ENCODE data around the gene INTS6L.
A peak's percentile ranks its signal among the peaks of the same experiment; 100 is the strongest.
"Not testable (repeated sequence)": the region's sequence is repeated elsewhere in the genome, so short reads cannot be mapped to it uniquely, and the experiment has no call there.

The INTS6L gene

GRCh38 chrX:135544338-135544948 is 24.0 kb downstream of the INTS6L start:
- Histone ChIP-seq H3K9ac (ENCODE audit: low read depth in 1 of 2, low read length in 2 of 2) (no peak overlapping the region), H3K36me3 (ENCODE audit: control insufficient read depth in 1 of 2, insufficient read depth in 2 of 2, low read length in 2 of 2) (no peaks in the 10 kb centered on the region), H3K27me3 (ENCODE audit: control insufficient read depth in 1 of 2, insufficient read depth in 2 of 2, low read length in 2 of 2) (no peaks in the 10 kb centered on the region), H3K4me3 (ENCODE audit: low read depth in 1 of 2, low read length in 2 of 2) (peak overlapping the region; percentile 10 to 17), H3K9me3 (ENCODE audit: control insufficient read depth in 1 of 2, low read length in 2 of 2) (no peaks in the 10 kb centered on the region), H3K27ac (ENCODE audit: low read depth, low read length) (no peak overlapping the region), H3K4me1 (ENCODE audit: control insufficient read depth in 1 of 2, insufficient read depth in 2 of 2, low read length in 2 of 2) (peaks cover 4 to 6% of the 10 kb centered on the region in 2 donors)

- Histone ChIP-seq H3K27ac (ENCODE audit: low read depth, low read length) (no peak overlapping the region), H3K27me3 (ENCODE audit: control insufficient read depth in 1 of 2, insufficient read depth in 2 of 2, low read length in 2 of 2) (no peaks in the 10 kb centered on the region), H3K9me3 (ENCODE audit: control insufficient read depth in 1 of 2, low read length in 2 of 2) (no peaks in the 10 kb centered on the region), H3K9ac (ENCODE audit: low read depth in 1 of 2, low read length in 2 of 2) (no peak overlapping the region), H3K4me1 (ENCODE audit: control insufficient read depth in 1 of 2, insufficient read depth in 2 of 2, low read length in 2 of 2) (peaks cover 4 to 6% of the 10 kb centered on the region in 2 donors), H3K36me3 (ENCODE audit: control insufficient read depth in 1 of 2, insufficient read depth in 2 of 2, low read length in 2 of 2) (peaks cover 0 to 4% of the 10 kb centered on the region in 2 donors), H3K4me3 (ENCODE audit: low read depth in 1 of 2, low read length in 2 of 2) (no peak overlapping the region)
Measured at GRCh38 chrX:135547767-135548166, 27.3 kb downstream of the INTS6L start.

GRCh38 chrX:135549519-135549918 is 29.1 kb downstream of the INTS6L start:
- no peak overlapping the region for H3K4me3 ChIP-seq (ENCODE audit: low read depth in 1 of 2, low read length in 2 of 2)
- no peak overlapping the region for H3K9ac ChIP-seq (ENCODE audit: low read depth in 1 of 2, low read length in 2 of 2)
- H3K9me3 ChIP-seq (ENCODE audit: control insufficient read depth in 1 of 2, low read length in 2 of 2) = no peaks in the 10 kb centered on the region
- no peak overlapping the region for H3K27ac ChIP-seq (ENCODE audit: low read depth, low read length)
- H3K36me3 ChIP-seq (ENCODE audit: control insufficient read depth in 1 of 2, insufficient read depth in 2 of 2, low read length in 2 of 2) = peaks cover 0 to 4% of the 10 kb centered on the region in 2 donors
- H3K4me1 ChIP-seq (ENCODE audit: control insufficient read depth in 1 of 2, insufficient read depth in 2 of 2, low read length in 2 of 2) = peaks cover 0 to under 1% of the 10 kb centered on the region in 2 donors
- no peaks in the 10 kb centered on the region for H3K27me3 ChIP-seq (ENCODE audit: control insufficient read depth in 1 of 2, insufficient read depth in 2 of 2, low read length in 2 of 2)

- H3K9me3 ChIP-seq (ENCODE audit: control insufficient read depth in 1 of 2, low read length in 2 of 2) = no peaks in the 10 kb centered on the region
- no peak overlapping the region for H3K9ac ChIP-seq (ENCODE audit: low read depth in 1 of 2, low read length in 2 of 2)
- H3K27ac ChIP-seq (ENCODE audit: low read depth, low read length) = no peak overlapping the region
- H3K36me3 ChIP-seq (ENCODE audit: control insufficient read depth in 1 of 2, insufficient read depth in 2 of 2, low read length in 2 of 2) = peaks cover 0 to 4% of the 10 kb centered on the region in 2 donors
- no peaks in the 10 kb centered on the region for H3K4me1 ChIP-seq (ENCODE audit: control insufficient read depth in 1 of 2, insufficient read depth in 2 of 2, low read length in 2 of 2)
- no peak overlapping the region for H3K4me3 ChIP-seq (ENCODE audit: low read depth in 1 of 2, low read length in 2 of 2)
- no peaks in the 10 kb centered on the region for H3K27me3 ChIP-seq (ENCODE audit: control insufficient read depth in 1 of 2, insufficient read depth in 2 of 2, low read length in 2 of 2)
Measured at GRCh38 chrX:135556055-135556454, 35.6 kb downstream of the INTS6L start.

GRCh38 chrX:135557344-135557743 is 36.9 kb downstream of the INTS6L start:
- Histone ChIP-seq H3K4me3 (ENCODE audit: low read depth in 1 of 2, low read length in 2 of 2) (no peak overlapping the region), H3K9ac (ENCODE audit: low read depth in 1 of 2, low read length in 2 of 2) (no peak overlapping the region)

GRCh38 chrX:135572436-135572835 is 52.0 kb downstream of the INTS6L start:
- H3K36me3 ChIP-seq (ENCODE audit: control insufficient read depth in 1 of 2, insufficient read depth in 2 of 2, low read length in 2 of 2) = peaks cover 6 to 8% of the 10 kb centered on the region in 2 donors
- H3K27ac ChIP-seq (ENCODE audit: low read depth, low read length) = no peak overlapping the region
- H3K4me1 ChIP-seq (ENCODE audit: control insufficient read depth in 1 of 2, insufficient read depth in 2 of 2, low read length in 2 of 2) = no peaks in the 10 kb centered on the region
- no peaks in the 10 kb centered on the region for H3K27me3 ChIP-seq (ENCODE audit: control insufficient read depth in 1 of 2, insufficient read depth in 2 of 2, low read length in 2 of 2)
- H3K9ac ChIP-seq (ENCODE audit: low read depth in 1 of 2, low read length in 2 of 2) = no peak overlapping the region
- no peak overlapping the region for H3K4me3 ChIP-seq (ENCODE audit: low read depth in 1 of 2, low read length in 2 of 2)
- no peaks in the 10 kb centered on the region for H3K9me3 ChIP-seq (ENCODE audit: control insufficient read depth in 1 of 2, low read length in 2 of 2)

More at GRCh38 chrX:135557344-135557743, 36.9 kb downstream of the INTS6L start:
- Histone ChIP-seq H3K4me1 (ENCODE audit: control insufficient read depth in 1 of 2, insufficient read depth in 2 of 2, low read length in 2 of 2) (no peaks in the 10 kb centered on the region), H3K27ac (ENCODE audit: low read depth, low read length) (no peak overlapping the region), H3K27me3 (ENCODE audit: control insufficient read depth in 1 of 2, insufficient read depth in 2 of 2, low read length in 2 of 2) (no peaks in the 10 kb centered on the region), H3K36me3 (ENCODE audit: control insufficient read depth in 1 of 2, insufficient read depth in 2 of 2, low read length in 2 of 2) (no peaks in the 10 kb centered on the region), H3K9me3 (ENCODE audit: control insufficient read depth in 1 of 2, low read length in 2 of 2) (no peaks in the 10 kb centered on the region)

- Histone ChIP-seq H3K9ac (ENCODE audit: low read depth in 1 of 2, low read length in 2 of 2) (no peak overlapping the region), H3K9me3 (ENCODE audit: control insufficient read depth in 1 of 2, low read length in 2 of 2) (no peaks in the 10 kb centered on the region), H3K27ac (ENCODE audit: low read depth, low read length) (no peak overlapping the region), H3K4me1 (ENCODE audit: control insufficient read depth in 1 of 2, insufficient read depth in 2 of 2, low read length in 2 of 2) (no peaks in the 10 kb centered on the region), H3K4me3 (ENCODE audit: low read depth in 1 of 2, low read length in 2 of 2) (no peak overlapping the region), H3K27me3 (ENCODE audit: control insufficient read depth in 1 of 2, insufficient read depth in 2 of 2, low read length in 2 of 2) (no peaks in the 10 kb centered on the region), H3K36me3 (ENCODE audit: control insufficient read depth in 1 of 2, insufficient read depth in 2 of 2, low read length in 2 of 2) (peaks cover 0 to 10% of the 10 kb centered on the region in 2 donors)
Measured at GRCh38 chrX:135581496-135581895, 61.0 kb downstream of the INTS6L start.

GRCh38 chrX:135585153-135585552 is 64.7 kb downstream of the INTS6L start:
- no peaks in the 10 kb centered on the region for H3K4me1 ChIP-seq (ENCODE audit: control insufficient read depth in 1 of 2, insufficient read depth in 2 of 2, low read length in 2 of 2)
- H3K27ac ChIP-seq (ENCODE audit: low read depth, low read length) = no peak overlapping the region
- no peaks in the 10 kb centered on the region for H3K36me3 ChIP-seq (ENCODE audit: control insufficient read depth in 1 of 2, insufficient read depth in 2 of 2, low read length in 2 of 2)
- no peak overlapping the region for H3K9ac ChIP-seq (ENCODE audit: low read depth in 1 of 2, low read length in 2 of 2)
- no peaks in the 10 kb centered on the region for H3K27me3 ChIP-seq (ENCODE audit: control insufficient read depth in 1 of 2, insufficient read depth in 2 of 2, low read length in 2 of 2)
- no peaks in the 10 kb centered on the region for H3K9me3 ChIP-seq (ENCODE audit: control insufficient read depth in 1 of 2, low read length in 2 of 2)
- no peak overlapping the region for H3K4me3 ChIP-seq (ENCODE audit: low read depth in 1 of 2, low read length in 2 of 2)

GRCh38 chrX:135591871-135592270 is 71.4 kb downstream of the INTS6L start:
- Histone ChIP-seq H3K27me3 (ENCODE audit: control insufficient read depth in 1 of 2, insufficient read depth in 2 of 2, low read length in 2 of 2) (no peaks in the 10 kb centered on the region), H3K36me3 (ENCODE audit: control insufficient read depth in 1 of 2, insufficient read depth in 2 of 2, low read length in 2 of 2) (no peaks in the 10 kb centered on the region), H3K9me3 (ENCODE audit: control insufficient read depth in 1 of 2, low read length in 2 of 2) (no peaks in the 10 kb centered on the region), H3K9ac (ENCODE audit: low read depth in 1 of 2, low read length in 2 of 2) (no peak overlapping the region), H3K4me1 (ENCODE audit: control insufficient read depth in 1 of 2, insufficient read depth in 2 of 2, low read length in 2 of 2) (no peaks in the 10 kb centered on the region), H3K27ac (ENCODE audit: low read depth, low read length) (no peak overlapping the region), H3K4me3 (ENCODE audit: low read depth in 1 of 2, low read length in 2 of 2) (no peak overlapping the region)

- not testable (repeated sequence) for H3K36me3 ChIP-seq (ENCODE audit: control insufficient read depth in 1 of 2, insufficient read depth in 2 of 2, low read length in 2 of 2); H3K4me3 ChIP-seq (ENCODE audit: low read depth in 1 of 2, low read length in 2 of 2); H3K9ac ChIP-seq (ENCODE audit: low read depth in 1 of 2, low read length in 2 of 2); H3K27me3 ChIP-seq (ENCODE audit: control insufficient read depth in 1 of 2, insufficient read depth in 2 of 2, low read length in 2 of 2); H3K9me3 ChIP-seq (ENCODE audit: control insufficient read depth in 1 of 2, low read length in 2 of 2); H3K4me1 ChIP-seq (ENCODE audit: control insufficient read depth in 1 of 2, insufficient read depth in 2 of 2, low read length in 2 of 2); H3K27ac ChIP-seq (ENCODE audit: low read depth, low read length)
Measured at GRCh38 chrX:135594049-135594448, 73.6 kb downstream of the INTS6L start.

GRCh38 chrX:135594453-135594852 is 74.0 kb downstream of the INTS6L start:
- H3K9ac ChIP-seq (ENCODE audit: low read depth in 1 of 2, low read length in 2 of 2); H3K27ac ChIP-seq (ENCODE audit: low read depth, low read length); H3K9me3 ChIP-seq (ENCODE audit: control insufficient read depth in 1 of 2, low read length in 2 of 2); H3K27me3 ChIP-seq (ENCODE audit: control insufficient read depth in 1 of 2, insufficient read depth in 2 of 2, low read length in 2 of 2); H3K4me3 ChIP-seq (ENCODE audit: low read depth in 1 of 2, low read length in 2 of 2); H3K36me3 ChIP-seq (ENCODE audit: control insufficient read depth in 1 of 2, insufficient read depth in 2 of 2, low read length in 2 of 2); H3K4me1 ChIP-seq (ENCODE audit: control insufficient read depth in 1 of 2, insufficient read depth in 2 of 2, low read length in 2 of 2): not testable (repeated sequence)
